D721Med (cell line): ENCODE data around the gene SDCCAG8.

ENCODE experiments used
- DNase-seq: peaks from one replicate; pipeline ENCODE4 v3.0.0; 2011; ENCODE audit warnings: low spot score; ENCODE audit not compliant: insufficient read length
- FAIRE-seq: peaks from 2 replicates; lab custom pipeline; 2011; peaks lifted over from hg19 to GRCh38; lab: Jason Lieb, UNC
- TF ChIP-seq, protein P1 (sequence below): IDR thresholded peaks from 2 replicates; pipeline ENCODE4 v1.5.1; 2012; ENCODE audit warnings: mild to moderate bottlenecking, control low read depth; ENCODE audit not compliant: insufficient read depth; ENCODE audit errors: missing control alignments

SDCCAG8 gene

DNA sequence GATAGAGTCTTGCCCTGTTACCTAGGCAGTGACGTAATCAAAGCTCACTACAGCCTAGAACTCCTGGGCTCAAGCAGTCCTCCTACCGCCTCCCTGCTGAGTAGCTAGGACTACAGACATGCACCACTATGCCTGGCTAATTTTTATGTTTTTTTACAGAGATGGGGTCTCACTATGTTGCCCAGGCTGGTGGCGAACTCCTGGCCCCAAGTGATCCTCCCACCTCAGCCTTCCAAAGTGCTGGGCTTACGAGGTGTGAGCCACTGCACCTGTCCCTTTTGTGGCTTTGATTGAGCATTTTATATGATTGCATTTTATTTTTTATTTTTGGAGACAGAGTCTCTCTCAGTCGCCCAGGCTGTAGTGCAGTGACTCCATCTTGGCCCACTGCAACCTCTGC lies 25.8 kb downstream of the SDCCAG8 start:
- FAIRE-seq (no peak), DNase-seq (no peak)
- TF ChIP-seq, protein P1, sequence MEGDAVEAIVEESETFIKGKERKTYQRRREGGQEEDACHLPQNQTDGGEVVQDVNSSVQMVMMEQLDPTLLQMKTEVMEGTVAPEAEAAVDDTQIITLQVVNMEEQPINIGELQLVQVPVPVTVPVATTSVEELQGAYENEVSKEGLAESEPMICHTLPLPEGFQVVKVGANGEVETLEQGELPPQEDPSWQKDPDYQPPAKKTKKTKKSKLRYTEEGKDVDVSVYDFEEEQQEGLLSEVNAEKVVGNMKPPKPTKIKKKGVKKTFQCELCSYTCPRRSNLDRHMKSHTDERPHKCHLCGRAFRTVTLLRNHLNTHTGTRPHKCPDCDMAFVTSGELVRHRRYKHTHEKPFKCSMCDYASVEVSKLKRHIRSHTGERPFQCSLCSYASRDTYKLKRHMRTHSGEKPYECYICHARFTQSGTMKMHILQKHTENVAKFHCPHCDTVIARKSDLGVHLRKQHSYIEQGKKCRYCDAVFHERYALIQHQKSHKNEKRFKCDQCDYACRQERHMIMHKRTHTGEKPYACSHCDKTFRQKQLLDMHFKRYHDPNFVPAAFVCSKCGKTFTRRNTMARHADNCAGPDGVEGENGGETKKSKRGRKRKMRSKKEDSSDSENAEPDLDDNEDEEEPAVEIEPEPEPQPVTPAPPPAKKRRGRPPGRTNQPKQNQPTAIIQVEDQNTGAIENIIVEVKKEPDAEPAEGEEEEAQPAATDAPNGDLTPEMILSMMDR = no peak

GRCh38 chr1:243286409-243287122 lies 30.7 kb downstream of the SDCCAG8 start:
- DNase-seq = no peak
- TF ChIP-seq, protein P1 = no peak
- FAIRE-seq = peak; percentile 25

- FAIRE-seq = no peak
Measured at GRCh38 chr1:243287123-243287460, 31.3 kb downstream of the SDCCAG8 start.

DNA sequence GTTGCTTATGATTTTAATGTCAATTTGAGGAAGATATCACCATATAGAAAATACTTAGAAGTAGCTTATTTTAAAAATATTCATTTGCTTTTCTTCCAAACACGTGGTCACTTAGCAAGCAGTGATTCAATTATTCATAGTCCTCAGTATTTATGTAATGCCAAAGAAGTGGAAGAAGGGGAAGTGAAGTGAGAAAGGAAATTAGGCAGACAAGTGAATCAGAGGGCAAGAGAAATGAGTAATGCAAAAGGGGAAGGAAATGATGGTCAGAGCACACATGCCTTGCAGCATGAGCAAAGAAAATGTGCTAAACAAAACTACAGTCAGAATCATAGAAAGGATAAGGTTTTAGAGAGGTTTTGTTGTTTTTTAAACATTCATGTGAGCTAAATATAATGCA lies 31.8 kb downstream of the SDCCAG8 start:
- TF ChIP-seq, protein P1 = no peak
- DNase-seq = no peak
- FAIRE-seq = peak; percentile 77

More at GRCh38 chr1:243287123-243287460, 31.3 kb downstream of the SDCCAG8 start:
- TF ChIP-seq, protein P1 = no peak
- DNase-seq = no peak

DNA sequence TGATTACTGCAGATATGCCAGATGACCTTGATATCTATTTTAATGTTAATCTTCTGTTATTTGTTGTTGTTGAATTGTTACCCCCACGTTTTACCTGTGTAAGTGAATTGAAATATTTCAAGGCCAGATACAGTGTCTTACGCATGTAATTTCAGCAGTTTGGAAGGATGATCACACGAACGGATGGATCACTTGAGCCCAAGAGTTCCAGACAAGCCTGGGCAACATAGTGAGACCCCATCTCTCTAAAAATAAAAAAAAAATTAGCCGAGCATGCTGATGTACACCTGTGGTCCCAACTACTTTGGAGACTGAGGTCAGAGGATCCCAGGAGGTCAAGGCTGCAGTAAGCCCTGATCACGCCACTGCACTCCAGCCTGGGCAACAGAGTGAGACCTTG lies 32.2 kb downstream of the SDCCAG8 start:
- no peak for DNase-seq
- TF ChIP-seq, protein P1 = no peak
- FAIRE-seq = no peak

DNA sequence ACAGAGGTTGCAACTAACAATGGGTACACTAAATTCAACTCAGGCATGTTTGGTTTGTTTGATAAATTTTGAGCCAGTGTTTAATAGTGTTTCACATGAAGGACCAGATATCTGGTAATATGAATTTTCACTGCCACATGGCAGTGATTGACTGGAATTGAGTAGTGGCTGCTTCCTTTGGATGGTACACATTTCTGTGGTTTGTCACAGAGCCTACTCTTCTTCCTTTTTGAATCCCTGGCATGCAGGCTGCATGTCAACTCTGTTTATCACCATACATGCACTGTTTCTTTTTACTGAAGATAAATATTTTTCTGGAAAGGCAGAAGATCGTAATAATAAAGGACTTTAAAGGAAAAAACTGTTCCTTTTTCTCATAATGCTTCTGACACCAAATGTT lies 35.5 kb downstream of the SDCCAG8 start:
- DNase-seq (no peak), FAIRE-seq (no peak)
- TF ChIP-seq, protein P1 = no peak

GRCh38 chr1:243292117-243292516 lies 36.3 kb downstream of the SDCCAG8 start:
- TF ChIP-seq, protein P1 = no peak
- DNase-seq (no peak), FAIRE-seq (no peak)
